SK-N-SH treated with all-trans-retinoic acid at 6 μM for 48 hours (cell line): ENCODE measurements around the gene KDF1.

Source experiments
- ATAC-seq: fragments of 200-7000 bp; cut with Tn5 transposase; 3 replicates; pipeline ENCODE4 v1.9.1; 2020; ENCODE audit warnings: mild to moderate bottlenecking, moderate library complexity
- ARNTL ChIP-seq: fragments of 450-650 bp; formaldehyde crosslinking; IDR thresholded peaks from 2 replicates; pipeline ENCODE4 v1.5.0; 2020; ENCODE audit warnings: low read depth, mild to moderate bottlenecking, moderate library complexity, borderline replicate concordance
- BACH2 ChIP-seq: fragments of 250-450 bp; sonication (Bioruptor Pico); IDR thresholded peaks from 2 replicates; pipeline ENCODE4 v1.9.0; 2021; ENCODE audit warnings: mild to moderate bottlenecking, borderline replicate concordance
- CREB5 ChIP-seq: fragments of 250-450 bp; sonication (Bioruptor Pico); IDR thresholded peaks from 2 replicates; pipeline ENCODE4 v1.5.1; 2020; ENCODE audit warnings: low read depth, mild to moderate bottlenecking, moderate library complexity
- CSDC2 ChIP-seq: fragments of 250-450 bp; sonication (Bioruptor Pico); IDR thresholded peaks from 2 replicates; pipeline ENCODE4 v1.5.0; 2020; ENCODE audit warnings: mild to moderate bottlenecking, moderate library complexity
- CSRNP3 ChIP-seq: fragments of 250-450 bp; sonication (Bioruptor Pico); IDR thresholded peaks from 2 replicates; pipeline ENCODE4 v1.5.1; 2021; ENCODE audit warnings: mild to moderate bottlenecking, moderate library complexity
- ESRRG ChIP-seq: fragments of 250-450 bp; sonication (Bioruptor Pico); IDR thresholded peaks from 2 replicates; pipeline ENCODE4 v1.6.1; 2021; ENCODE audit warnings: mild to moderate bottlenecking
- GLIS3 ChIP-seq: fragments of 250-450 bp; sonication (Bioruptor Pico); IDR thresholded peaks from 2 replicates; pipeline ENCODE4 v1.5.0; 2020; ENCODE audit warnings: mild to moderate bottlenecking, moderate library complexity
- ISL1 ChIP-seq: fragments of 250-450 bp; sonication (Bioruptor Pico); IDR thresholded peaks from 2 replicates; pipeline ENCODE4 v2.1.2; 2022; ENCODE audit warnings: mild to moderate bottlenecking, moderate library complexity
- OSR1 ChIP-seq: fragments of 250-450 bp; sonication (Bioruptor Pico); IDR thresholded peaks from 2 replicates; pipeline ENCODE4 v1.8.0; 2022; ENCODE audit warnings: moderate library complexity, mild to moderate bottlenecking, inconsistent platforms
- PATZ1 ChIP-seq: fragments of 250-450 bp; sonication (Bioruptor Pico); IDR thresholded peaks from 2 replicates; pipeline ENCODE4 v1.8.0; 2020; ENCODE audit warnings: mild to moderate bottlenecking, moderate library complexity, borderline replicate concordance
- PPARA ChIP-seq: fragments of 250-450 bp; sonication (Bioruptor Pico); IDR thresholded peaks from 2 replicates; pipeline ENCODE4 v1.5.0; 2020; ENCODE audit warnings: mild to moderate bottlenecking, borderline replicate concordance
- RARB ChIP-seq: fragments of 250-450 bp; sonication (Bioruptor Pico); IDR thresholded peaks from 2 replicates; pipeline ENCODE4 v1.8.0; 2021; ENCODE audit warnings: mild to moderate bottlenecking, moderate library complexity
- SNAI2 ChIP-seq: fragments of 250-450 bp; sonication (Bioruptor Pico); IDR thresholded peaks from 2 replicates; pipeline ENCODE4 v1.5.0; 2020; ENCODE audit warnings: mild to moderate bottlenecking, moderate library complexity
- TCF4 ChIP-seq: fragments of 250-450 bp; sonication (Bioruptor Pico); IDR thresholded peaks from 2 replicates; pipeline ENCODE4 v1.8.0; 2021; ENCODE audit warnings: mild to moderate bottlenecking, moderate library complexity, borderline replicate concordance
- TOX ChIP-seq: fragments of 250-450 bp; sonication (Bioruptor Pico); IDR thresholded peaks from 2 replicates; pipeline ENCODE4 v1.8.0; 2021; ENCODE audit warnings: mild to moderate bottlenecking, moderate library complexity, borderline replicate concordance
- ZC3H10 ChIP-seq: fragments of 250-450 bp; sonication (Bioruptor Pico); IDR thresholded peaks from 2 replicates; pipeline ENCODE4 v1.5.1; 2021; ENCODE audit warnings: mild to moderate bottlenecking, moderate library complexity
- ZFP3 ChIP-seq: fragments of 250-450 bp; sonication (Bioruptor Pico); IDR thresholded peaks from 2 replicates; pipeline ENCODE4 v1.5.0; 2020; ENCODE audit warnings: mild to moderate bottlenecking, moderate library complexity
- ZNF565 ChIP-seq: fragments of 450-650 bp; formaldehyde crosslinking; conservative IDR thresholded peaks from 2 replicates; pipeline ENCODE4 v1.5.0; 2020; ENCODE audit warnings: low read depth, mild to moderate bottlenecking, moderate library complexity
- ZNF70 ChIP-seq: fragments of 450-650 bp; formaldehyde crosslinking; IDR thresholded peaks from 2 replicates; pipeline ENCODE4 v1.5.0; 2020; ENCODE audit warnings: mild to moderate bottlenecking, moderate library complexity
- ZNF8 ChIP-seq: fragments of 450-650 bp; formaldehyde crosslinking; IDR thresholded peaks from 2 replicates; pipeline ENCODE4 v1.5.0; 2020; ENCODE audit warnings: mild to moderate bottlenecking, moderate library complexity

Gene KDF1

GRCh38 chr1:27006683-27007082 is 46.4 kb upstream of the KDF1 start:
- no peak for TF ChIP-seq ZNF70 (CRISPR knock-in tag)
- TF ChIP-seq, all 23 proteins: peak for 0
- no peak for ATAC-seq

DNA sequence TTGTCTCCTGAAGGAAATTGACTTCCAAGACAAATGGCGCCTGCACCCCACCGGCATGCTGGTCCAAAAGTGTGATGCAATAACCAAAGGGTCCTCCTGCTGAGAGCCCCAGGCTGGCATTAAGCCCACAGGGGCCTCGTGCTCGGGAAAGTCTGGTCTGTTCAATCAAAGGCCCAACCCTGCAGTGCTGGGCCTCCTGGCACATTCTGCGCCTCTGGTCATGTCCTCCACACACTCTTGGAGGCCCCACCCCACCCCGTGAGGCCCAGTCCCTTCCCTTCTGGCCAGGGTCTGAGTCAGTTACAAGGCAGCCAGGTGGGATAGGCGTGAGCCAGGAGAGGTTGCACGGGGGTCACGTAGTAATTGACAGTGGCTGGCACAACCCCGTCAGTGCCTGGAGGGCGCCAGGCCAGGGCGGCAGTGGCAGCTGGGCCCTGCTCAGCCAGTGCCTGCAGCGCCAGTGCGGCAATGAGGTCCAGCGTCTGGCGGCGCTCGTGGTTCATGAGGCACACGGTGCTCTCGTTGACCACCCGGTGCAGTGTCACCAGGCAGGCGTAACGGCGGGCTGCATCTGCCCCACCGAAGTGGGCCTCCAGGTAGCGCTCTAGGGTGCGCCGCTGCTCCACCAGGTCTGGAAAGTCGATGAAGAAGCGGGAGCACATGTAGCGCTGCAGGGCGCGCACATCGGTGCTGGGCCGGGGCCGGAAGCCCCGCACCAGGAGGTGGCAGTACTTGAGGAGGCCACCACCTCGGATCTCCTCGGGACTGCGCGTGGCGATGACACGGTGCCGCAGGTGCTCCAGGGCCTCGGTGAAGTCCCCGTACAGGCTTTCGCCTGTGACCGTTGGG is 45.6 kb upstream of the KDF1 start:
- no peak for ATAC-seq
- no peak for TF ChIP-seq CREB5 (CRISPR knock-in tag)
- no peak for TF ChIP-seq ISL1 (CRISPR knock-in tag)
- no peak for TF ChIP-seq ESRRG (CRISPR knock-in tag)
- TF ChIP-seq CSRNP3 (CRISPR knock-in tag): no peak
- no peak for TF ChIP-seq PATZ1 (CRISPR knock-in tag)
- TF ChIP-seq GLIS3 (CRISPR knock-in tag): no peak
- no peak for TF ChIP-seq SNAI2 (CRISPR knock-in tag)
- no peak for TF ChIP-seq ZNF70 (CRISPR knock-in tag)
- TF ChIP-seq ARNTL (CRISPR knock-in tag): no peak
- TF ChIP-seq TOX (CRISPR knock-in tag): no peak
- no peak for TF ChIP-seq ZNF565 (CRISPR knock-in tag)
- TF ChIP-seq ZNF8 (CRISPR knock-in tag): no peak
- no peak for TF ChIP-seq ZC3H10 (CRISPR knock-in tag)
- TF ChIP-seq PPARA (CRISPR knock-in tag): no peak
- TF ChIP-seq BACH2 (CRISPR knock-in tag): no peak
- no peak for TF ChIP-seq OSR1 (CRISPR knock-in tag)
- no peak for TF ChIP-seq ZFP3
- no peak for TF ChIP-seq TCF4 (CRISPR knock-in tag)

GRCh38 chr1:27005166-27005530 is 44.9 kb upstream of the KDF1 start:
- TF ChIP-seq BACH2 (CRISPR knock-in tag) (no peak), GLIS3 (CRISPR knock-in tag) (no peak), CSDC2 (no peak), ESRRG (CRISPR knock-in tag) (no peak), CSRNP3 (CRISPR knock-in tag) (no peak), RARB (CRISPR knock-in tag) (no peak), ZNF8 (CRISPR knock-in tag) (no peak)
- no peak for ATAC-seq

DNA sequence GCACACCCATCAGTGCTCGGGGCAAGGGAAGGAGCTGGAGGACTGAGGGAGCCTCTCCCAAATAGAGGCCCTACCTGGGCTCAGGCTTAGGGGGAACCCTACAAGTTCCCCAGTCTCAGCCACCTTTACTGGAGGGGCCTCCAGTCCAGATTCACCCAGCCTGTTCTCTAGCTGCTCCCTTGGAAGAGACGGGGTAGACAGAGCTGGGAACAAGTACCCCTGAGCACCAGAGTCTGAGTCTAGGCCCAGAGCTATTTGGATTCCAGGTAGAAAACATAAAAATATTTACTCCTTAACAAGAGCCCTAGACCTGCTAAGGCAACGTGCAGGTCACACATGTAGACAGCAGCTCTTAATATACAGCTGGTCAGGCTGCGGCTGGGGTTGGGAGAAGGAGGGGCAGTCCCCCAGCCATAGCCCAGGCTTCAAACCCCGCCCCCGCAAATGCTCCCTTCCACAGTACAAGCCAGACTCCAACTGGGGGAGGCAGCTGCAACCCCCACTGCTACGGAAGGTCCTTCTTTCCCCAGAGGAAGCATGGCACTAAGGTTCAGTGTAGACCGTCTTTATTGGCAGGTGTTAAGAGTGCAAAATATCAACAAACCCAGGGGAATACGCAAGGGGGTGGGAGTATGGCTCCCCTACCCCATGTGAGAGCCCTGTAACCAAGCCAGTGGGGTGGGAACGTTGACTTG is 44.4 kb upstream of the KDF1 start:
- ATAC-seq: no peak
- TF ChIP-seq BACH2 (CRISPR knock-in tag) (no peak), SNAI2 (CRISPR knock-in tag) (no peak), CSDC2 (no peak), TCF4 (CRISPR knock-in tag) (no peak), ZNF70 (CRISPR knock-in tag) (no peak)
